Skin epidermis (tissue), 12 donors: Measurements from ENCODE around the gene TCF19.
"Not testable (repeated sequence)": the region's sequence is repeated elsewhere in the genome, so short reads cannot be mapped to it uniquely, and the experiment has no call there.

Experiments used
- H3K27ac ChIP-seq, 21 experiments: fragments of 200-600 bp; sonication (generic) in 11 of 21; one replicate each; pipeline ENCODE4 v1.5.0; 2020; ENCODE audit warnings: mild to moderate bottlenecking in 3 of 21, inconsistent platforms in 2 of 21, moderate library complexity in 2 of 21
- H3K4me3 ChIP-seq, 7 experiments: fragments of 200-600 bp; sonication (generic) in 2 of 7; one replicate each; pipeline ENCODE4 v1.5.0; 2020; ENCODE audit warnings: inconsistent platforms in 2 of 7, mild to moderate bottlenecking in 2 of 7, moderate library complexity in 1 of 7

Gene TCF19

GRCh38 chr6:31172973-31173384 lies 14.6 kb downstream of the TCF19 start:
- no peak overlapping the region for H3K4me3 ChIP-seq
- H3K27ac ChIP-seq = no peak overlapping the region

DNA sequence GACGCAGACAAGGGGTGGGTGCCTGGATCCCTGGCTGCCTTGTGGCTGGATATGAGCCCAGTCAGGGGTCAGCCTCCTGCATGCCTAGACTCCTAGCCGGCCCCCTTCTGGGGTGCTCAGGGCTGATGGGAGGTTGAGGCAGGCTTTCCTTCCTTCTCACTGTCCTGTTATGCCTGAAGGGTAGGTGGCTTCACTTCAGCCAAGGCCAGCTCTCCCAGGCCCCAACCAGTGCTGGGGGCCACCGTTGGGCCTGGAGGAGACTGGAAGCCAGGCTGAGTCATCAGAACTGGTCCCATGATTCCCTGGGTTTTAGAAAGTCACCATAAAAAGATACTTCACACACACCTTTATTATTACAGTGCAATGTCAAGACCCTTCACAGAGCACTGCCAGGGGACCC lies 15.0 kb downstream of the TCF19 start:
- no peak overlapping the region for H3K4me3 ChIP-seq
- no peak overlapping the region for H3K27ac ChIP-seq

GRCh38 chr6:31174378-31174777 lies 16.0 kb downstream of the TCF19 start:
- no peak overlapping the region for H3K4me3 ChIP-seq
- H3K27ac ChIP-seq = no peak overlapping the region

- Histone ChIP-seq H3K27ac (peak overlapping the region in 1 of 21 experiments; percentile 14), H3K4me3 (no peak overlapping the region)
Measured at GRCh38 chr6:31175971-31176370, 17.6 kb downstream of the TCF19 start.

DNA sequence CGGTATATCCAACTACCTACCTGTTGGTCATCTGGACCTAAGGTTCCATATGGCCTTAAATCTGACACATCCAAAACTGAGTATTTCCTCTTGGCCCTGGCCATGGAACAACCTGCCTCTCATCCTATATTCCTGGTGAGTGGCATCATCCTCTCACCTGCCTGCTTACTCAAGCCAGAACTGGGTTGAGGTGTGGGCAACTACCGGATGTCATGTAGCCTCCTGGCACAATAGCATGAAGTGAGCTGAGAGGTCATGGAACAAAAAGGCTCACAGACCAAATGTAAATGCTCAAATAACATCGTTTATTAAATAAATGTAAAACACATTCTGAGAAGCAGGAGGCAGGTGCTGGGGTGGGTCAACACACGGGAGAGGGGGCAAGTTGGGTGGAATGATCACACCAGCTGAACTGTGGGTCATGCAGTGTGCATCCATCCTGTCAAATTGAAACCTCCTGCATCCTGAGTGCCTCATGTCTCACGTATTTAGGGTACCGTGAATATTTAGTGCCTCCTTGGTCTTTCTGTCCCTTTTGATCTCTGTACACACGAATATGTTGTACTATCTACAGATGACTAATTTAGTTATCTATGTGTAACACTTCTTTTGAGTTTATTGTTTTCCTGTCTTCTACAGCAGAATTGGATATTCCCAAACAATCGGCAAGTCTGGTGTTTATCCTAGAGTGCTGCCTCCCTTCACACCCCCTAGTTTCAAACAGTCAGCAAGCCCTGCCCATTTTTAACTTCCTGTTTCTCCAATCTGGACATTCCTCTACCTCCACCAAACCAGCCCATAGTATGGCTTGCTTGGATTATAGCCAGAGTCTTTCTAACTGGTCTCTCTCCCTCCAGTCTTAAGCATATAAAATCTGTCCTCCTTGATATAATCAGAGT lies 20.0 kb downstream of the TCF19 start:
- no peak overlapping the region for H3K4me3 ChIP-seq

GRCh38 chr6:31179042-31179386 lies 20.6 kb downstream of the TCF19 start:
- no peak overlapping the region for H3K27ac ChIP-seq
- no peak overlapping the region for H3K4me3 ChIP-seq

More for the DNA sequence above, 20.0 kb downstream of the TCF19 start:
- H3K27ac ChIP-seq = no peak overlapping the region

GRCh38 chr6:31179896-31180295 lies 21.5 kb downstream of the TCF19 start:
- H3K27ac ChIP-seq = peak overlapping the region in 8 of 21 experiments; percentile 9 to 73 (median 54)
- peak overlapping the region; percentile 5 to 45 (median 29) for H3K4me3 ChIP-seq

- Histone ChIP-seq H3K27ac (peak overlapping the region in 14 of 21 experiments; percentile 6 to 73 (median 45)), H3K4me3 (peak overlapping the region; percentile 5 to 45 (median 29))
Measured at GRCh38 chr6:31180500-31180899, 22.1 kb downstream of the TCF19 start.

DNA sequence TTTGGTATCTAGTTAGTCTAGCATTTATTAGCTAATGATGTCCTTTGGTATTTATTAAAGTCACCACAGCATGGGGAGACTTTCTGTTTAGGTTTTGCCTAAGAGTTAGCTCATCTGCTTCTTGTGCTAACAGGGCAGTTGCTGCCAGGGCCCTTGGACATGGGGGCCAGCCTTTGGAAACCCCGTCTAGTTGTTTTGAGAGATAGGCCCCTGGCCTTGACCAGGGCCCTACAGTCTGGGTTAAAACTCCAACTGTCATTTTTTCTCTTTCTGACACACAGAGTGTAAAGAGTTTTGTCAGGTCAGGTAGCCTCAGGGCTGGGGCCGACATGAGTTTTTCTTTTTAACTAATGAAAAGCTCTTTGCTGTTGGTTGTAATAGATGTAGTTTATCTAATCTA lies 24.9 kb downstream of the TCF19 start:
- H3K4me3 ChIP-seq = not testable (repeated sequence)
- peak overlapping the region in 1 of 21 experiments; percentile 3 for H3K27ac ChIP-seq

- peak overlapping the region in 1 of 21 experiments; percentile 3 for H3K27ac ChIP-seq
- H3K4me3 ChIP-seq = not testable (repeated sequence)
Measured at GRCh38 chr6:31183859-31184258, 25.5 kb downstream of the TCF19 start.

DNA sequence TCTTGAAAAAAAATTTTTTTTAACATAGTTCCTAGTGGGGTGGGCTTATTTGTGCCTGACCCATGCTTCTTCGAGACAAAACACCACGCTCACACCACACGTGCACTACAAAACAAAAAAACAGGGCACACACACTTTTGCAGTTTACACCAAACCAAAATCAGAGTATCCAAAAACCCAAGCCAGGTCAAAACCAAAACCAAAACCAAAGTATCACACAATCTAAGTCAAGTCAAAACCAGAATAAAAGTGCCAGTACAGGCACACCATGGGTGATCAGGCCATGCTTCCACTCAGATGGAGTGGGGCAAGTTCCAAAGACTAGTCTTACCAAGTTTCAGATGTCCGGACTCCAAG lies 27.3 kb downstream of the TCF19 start:
- H3K27ac ChIP-seq = peak overlapping the region in 16 of 21 experiments; percentile 42 to 81 (median 72)
- H3K4me3 ChIP-seq = peak overlapping the region in 2 of 7 experiments; percentile 11 to 19

GRCh38 chr6:31186052-31186734 lies 27.8 kb downstream of the TCF19 start:
- Histone ChIP-seq H3K27ac (peak overlapping the region in 16 of 21 experiments; percentile 42 to 81 (median 72)), H3K4me3 (peak overlapping the region in 2 of 7 experiments; percentile 11 to 19)

DNA sequence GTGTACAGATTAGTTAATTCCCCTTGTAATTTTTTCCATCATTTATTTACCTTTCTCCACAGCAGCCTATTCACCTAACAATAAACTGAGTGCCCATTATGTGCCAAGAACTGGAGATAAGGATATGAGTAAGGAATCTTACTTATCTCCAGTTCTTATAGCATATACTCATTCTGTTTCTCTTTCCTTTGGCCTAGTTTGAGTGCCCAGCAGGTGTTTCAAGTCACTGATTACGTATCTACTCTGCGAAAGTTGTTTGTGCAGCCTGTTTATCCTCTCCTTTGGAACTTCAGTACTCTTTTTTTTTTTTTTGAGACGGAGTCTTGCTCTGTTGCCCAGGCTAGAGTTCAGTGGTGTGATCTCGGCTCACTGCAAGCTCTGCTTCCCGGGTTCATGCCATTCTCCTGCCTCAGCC lies 29.4 kb downstream of the TCF19 start:
- H3K27ac ChIP-seq = peak overlapping the region in 1 of 21 experiments; percentile 81
- H3K4me3 ChIP-seq = no peak overlapping the region

- H3K27ac ChIP-seq, H3K4me3 ChIP-seq: not testable (repeated sequence)
Measured at GRCh38 chr6:31189223-31189622, 30.8 kb downstream of the TCF19 start.

DNA sequence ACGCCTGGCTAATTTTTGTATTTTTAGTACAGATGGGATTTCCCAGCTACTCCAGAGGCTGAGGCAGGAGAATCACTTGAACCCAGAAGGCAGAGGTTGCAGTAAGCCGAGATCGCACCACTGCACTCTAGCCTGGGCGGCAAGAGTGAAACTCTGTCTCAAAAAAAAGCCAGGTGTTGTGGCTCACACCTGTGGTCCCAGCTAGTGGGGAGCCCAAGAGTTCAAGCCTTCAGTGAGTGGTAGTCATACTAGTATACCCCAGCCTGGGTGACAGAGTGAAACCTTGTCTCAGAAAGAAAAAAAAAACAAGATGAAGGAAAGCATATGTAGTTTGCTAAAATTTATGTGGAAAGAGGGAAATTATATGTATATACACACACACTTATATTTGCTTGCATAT lies 32.1 kb downstream of the TCF19 start:
- Histone ChIP-seq H3K4me3 (no peak overlapping the region), H3K27ac (no peak overlapping the region)

DNA sequence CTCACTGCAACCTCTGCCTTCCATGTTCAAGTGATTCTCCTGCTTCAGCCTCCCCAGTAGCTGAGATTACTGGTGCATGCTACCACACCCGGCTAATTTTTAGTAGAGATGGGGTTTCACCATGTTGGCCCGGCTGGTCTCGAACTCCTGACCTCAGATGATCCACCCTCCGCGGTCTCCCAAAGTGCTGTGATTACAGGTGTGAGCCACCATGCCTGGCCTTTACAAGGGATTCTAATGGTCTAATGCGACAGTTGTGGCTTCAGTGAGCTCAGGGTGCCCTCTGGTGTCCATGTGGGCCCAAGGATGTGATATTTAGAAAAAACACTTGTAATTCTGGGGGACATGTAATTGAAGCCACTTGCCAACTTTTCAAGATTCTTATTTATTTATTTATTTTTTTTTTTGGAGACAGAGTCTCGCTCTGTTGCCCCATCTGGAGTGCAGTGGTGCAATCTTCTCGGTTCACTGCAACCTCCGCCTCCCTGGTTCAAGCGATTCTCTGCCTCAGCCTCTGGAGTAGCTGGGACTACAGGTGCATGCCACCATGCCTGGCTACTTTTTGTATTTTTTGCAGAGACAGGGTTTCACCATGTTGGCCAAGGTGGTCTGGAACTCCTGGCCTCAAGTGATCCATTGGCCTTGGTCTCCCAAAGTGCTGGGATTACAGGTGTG lies 34.2 kb downstream of the TCF19 start:
- H3K4me3 ChIP-seq, H3K27ac ChIP-seq: not testable (repeated sequence)

GRCh38 chr6:31193206-31193605 lies 34.8 kb downstream of the TCF19 start:
- Histone ChIP-seq H3K27ac (no peak overlapping the region), H3K4me3 (no peak overlapping the region)

DNA sequence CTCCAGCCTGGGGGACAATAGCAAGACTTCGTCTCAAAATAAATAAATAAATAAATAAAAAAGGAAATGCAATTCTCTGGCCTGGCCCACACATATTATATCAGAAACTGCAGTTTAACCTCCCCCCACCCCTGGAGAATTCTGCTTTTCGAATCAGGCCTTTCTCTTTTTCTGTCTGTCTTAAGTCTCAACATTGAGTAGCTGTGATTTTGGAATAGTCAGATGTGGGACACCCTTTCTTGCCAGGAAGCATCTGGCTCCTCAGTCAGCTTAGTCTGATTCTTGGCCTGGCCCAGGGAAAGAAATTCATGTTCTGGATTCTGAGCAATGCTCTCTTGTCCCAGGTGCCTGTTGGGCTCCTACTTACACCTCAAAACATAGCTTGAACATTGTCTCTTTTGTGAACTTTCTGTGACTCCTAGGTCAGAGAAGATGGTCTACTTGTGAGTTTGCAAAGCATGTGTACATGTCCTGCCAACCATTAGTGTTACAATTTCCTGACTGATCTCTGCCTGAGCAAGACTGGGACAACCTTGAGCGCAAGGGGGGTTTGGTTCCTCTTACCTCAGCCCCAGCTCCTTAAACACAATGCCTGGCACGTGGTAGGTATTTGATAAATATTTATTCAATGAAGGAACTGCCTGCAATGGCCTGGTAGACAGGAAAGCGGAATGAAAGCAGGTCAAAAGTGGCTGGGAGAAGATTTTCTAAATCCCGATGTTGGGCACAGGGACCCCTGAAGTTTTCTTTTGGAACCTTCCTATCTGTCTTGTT lies 35.9 kb downstream of the TCF19 start:
- no peak overlapping the region for H3K27ac ChIP-seq
- H3K4me3 ChIP-seq = no peak overlapping the region

GRCh38 chr6:31195308-31195979 lies 37.1 kb downstream of the TCF19 start:
- H3K27ac ChIP-seq, H3K4me3 ChIP-seq: not testable (repeated sequence)
